GM19043 (cell line): ENCODE results near the gene PDSS2.
"Not testable (repeated sequence)": the region's sequence is repeated elsewhere in the genome, so short reads cannot be mapped to it uniquely, and the experiment has no call there.

Experiments used
- ATAC-seq: cut with Tn5 transposase; IDR thresholded peaks from one replicate; pipeline ENCODE4 v1.9.1; 2021; ENCODE audit warnings: low read depth; ENCODE audit not compliant: unreplicated experiment

Gene PDSS2

DNA sequence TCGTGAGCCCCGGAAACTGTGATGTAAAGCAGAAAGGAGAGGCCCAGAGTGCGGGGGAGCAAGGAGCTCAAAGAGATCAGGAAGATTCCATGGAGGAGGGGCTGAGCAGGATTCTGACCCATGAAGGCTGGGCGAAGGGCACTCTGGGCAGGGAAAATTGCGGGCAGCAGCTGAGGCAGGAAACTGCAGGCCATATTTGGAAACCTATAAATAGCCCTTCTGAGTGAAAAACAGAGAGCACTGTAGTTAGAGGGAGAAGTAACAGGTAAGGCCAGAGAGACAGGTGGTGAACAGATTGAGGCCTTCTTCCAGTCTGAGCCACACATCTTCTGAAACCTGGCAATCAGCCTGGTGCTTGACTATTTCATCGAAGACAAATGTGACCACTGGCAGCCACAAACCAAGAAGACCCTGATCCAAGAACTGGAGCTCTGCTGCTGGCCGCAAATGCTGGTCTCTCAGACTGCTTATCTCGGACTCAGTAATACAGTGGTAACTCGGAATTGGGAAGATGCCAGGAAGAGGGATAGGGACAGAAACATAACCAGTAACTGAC is 329.9 kb downstream of the PDSS2 start:
- ATAC-seq = no peak

DNA sequence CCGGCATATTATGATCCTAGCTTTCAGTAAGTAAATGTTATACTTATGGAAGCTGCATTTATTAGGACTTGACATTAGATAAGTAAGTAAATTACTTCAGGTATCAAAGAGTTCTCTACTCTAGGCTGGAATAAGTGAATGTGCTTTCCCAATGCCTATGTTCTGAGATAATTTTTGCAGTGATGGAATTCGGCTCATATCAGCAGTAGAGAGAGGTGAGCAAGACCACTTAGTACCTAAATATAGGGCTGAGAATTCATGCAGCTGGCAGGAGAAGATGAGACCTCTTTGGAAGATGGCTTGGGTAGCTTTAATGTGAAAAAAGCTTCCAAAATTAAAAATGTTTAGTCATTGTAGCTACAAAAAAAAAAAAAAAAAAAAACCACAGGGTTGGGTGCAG is 330.8 kb downstream of the PDSS2 start:
- no peak for ATAC-seq

DNA sequence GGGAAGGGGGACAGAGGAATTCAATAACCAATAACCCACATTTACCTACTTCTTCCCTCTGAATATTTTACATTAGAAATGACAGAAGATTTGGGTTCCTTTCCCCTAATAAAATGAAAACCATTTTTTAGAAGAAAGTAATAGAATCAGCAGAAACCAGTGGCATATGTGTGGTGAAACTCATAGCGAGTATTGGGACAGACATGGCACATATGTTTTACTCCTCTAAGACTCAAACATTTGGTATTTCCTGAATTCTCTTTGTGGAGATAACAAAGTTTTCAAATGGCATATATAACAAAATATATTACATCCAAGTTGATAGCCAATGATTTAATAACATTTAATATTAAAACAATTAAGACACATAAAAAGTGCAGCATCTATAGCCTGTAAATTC is 331.2 kb downstream of the PDSS2 start:
- ATAC-seq = no peak

DNA sequence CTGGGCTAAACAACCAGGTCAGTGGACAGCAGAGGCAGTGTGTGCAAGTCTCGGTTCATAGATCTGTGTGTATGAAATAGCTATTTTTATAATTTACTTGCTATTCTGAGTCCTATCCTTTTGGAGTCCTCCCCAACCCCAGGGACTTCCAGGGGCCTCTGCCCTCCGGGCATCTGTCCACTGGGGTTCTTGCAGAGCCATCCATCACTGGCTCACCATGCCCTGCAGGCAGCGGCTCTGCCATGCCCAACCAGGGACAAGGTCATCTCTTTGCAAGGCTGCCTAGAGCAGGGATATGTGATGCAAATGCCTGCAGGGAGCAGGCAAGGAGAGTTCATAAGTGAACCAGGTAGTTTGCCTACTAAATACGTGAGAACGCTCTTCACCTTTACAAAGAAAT is 333.6 kb downstream of the PDSS2 start:
- ATAC-seq = no peak

DNA sequence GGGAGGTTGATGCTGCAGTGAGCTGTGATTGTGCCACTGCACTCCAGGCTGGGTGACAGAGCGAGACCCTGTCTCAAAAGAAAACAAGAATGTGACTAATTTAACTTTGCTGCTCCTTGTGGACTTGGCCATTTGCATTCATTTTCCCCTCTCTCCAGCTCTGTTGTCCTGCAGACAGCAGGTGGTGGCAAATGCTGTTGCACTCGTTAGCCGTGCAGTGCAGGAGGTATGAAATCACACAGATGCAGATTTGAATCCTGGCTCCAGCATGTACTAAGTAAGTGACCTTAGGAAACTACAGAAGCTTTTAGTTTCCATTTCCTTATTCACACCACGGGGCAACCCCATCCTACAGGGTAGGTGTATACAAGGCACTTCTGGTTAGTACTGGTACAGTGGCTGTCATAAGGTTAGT is 334.4 kb downstream of the PDSS2 start:
- peak; percentile 83 for ATAC-seq

DNA sequence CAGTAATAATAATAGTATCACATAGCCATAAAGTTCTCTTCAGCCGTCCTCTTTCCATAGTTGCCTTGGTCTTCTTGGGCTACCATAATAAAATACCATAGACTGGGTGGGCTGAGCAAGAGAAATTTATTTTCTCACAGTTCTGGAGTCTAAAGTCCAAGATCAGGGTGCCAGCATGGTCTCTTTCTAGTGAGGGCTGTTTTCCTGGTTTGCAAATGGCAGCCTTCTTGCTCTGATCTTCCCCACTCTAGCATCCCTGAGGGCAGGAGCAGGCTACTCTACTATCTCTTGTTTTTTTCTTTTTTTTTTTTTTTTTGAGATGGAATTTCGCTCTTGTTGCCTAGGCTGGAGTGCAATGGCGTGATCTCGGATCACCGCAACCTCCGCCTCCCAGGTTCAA is 335.9 kb downstream of the PDSS2 start:
- no peak for ATAC-seq

DNA sequence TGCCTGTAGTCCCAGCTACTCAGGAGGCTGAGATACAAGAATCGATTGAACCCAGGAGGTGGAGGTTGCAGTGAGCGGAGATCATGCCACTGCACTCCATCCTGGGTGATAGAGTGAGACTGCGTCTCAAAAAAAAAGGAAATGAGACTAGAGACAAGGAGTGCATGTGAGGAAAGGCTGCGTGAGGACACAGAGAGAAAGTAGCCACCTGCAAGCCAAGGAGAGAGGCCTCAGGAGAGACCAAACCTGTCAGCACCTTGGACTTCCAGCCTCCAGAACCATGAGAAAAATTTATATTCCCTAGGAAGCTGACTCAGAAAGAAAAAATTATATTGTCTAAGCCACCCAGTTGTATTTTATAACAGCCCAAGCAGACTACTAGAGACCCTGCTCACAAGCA is 336.6 kb downstream of the PDSS2 start:
- no peak for ATAC-seq

DNA sequence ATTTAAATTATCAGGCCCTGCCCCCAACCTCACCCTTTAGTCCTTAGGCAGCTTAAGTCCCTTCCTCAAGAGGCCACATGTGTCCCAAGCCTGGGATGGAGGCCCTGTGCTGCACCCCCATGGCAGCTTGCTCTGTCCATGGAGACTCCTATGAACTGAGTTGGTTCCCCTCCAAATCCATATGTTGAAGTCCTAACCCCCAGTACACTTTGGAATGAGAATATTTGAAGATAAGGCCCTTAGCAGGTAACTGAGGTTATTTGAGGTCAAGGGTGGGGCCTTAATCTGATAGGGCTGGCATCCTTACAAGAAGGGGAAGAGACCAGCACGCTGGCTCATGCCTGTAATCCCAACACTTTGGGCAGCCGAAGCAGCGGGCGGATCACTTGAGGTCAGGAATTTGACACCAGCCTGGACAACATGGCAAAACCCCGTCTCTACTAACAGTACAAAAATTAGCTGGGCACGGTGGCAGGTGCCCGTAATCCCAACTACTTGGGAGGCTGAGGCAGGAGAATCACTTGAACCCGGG is 337.3 kb downstream of the PDSS2 start:
- ATAC-seq = no peak

DNA sequence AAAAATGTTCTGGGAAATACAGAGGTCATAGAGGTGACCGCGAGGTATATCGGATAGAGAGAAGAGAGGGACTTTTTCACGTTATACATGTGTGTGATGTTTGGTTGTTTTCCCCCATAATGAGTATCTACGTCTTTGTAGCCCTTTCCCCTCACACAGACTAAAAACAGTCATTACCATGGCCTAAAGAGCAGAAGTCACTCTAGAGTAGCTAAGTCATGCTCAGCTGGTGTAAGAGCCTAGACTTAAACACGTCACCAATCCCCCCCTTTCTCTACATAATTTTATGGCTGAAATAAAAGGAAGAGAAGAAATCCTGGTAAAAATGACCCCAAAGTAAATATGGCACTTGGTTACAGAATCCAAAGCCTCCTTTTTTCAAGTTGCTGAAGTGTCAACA is 338.1 kb downstream of the PDSS2 start:
- no peak for ATAC-seq

DNA sequence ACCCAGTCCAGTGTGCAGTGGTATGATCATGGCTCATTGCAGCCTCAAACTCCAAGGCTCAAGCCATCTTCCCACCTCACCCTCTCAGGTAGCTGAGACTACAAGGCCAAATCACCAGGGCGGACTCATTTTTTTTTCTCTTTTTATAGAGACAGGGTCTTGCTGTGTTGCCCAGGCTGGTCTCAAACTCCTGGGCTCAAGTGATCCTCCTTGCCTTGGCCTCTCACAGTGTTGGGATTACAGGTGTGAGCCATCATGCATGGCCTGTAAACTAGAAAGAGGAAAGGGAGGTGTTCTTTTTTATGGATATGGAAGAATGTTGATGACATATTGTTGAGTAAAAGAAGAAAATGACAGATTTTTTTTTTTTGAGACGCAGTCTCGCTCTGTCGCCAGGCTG is 339.0 kb downstream of the PDSS2 start:
- ATAC-seq = no peak

DNA sequence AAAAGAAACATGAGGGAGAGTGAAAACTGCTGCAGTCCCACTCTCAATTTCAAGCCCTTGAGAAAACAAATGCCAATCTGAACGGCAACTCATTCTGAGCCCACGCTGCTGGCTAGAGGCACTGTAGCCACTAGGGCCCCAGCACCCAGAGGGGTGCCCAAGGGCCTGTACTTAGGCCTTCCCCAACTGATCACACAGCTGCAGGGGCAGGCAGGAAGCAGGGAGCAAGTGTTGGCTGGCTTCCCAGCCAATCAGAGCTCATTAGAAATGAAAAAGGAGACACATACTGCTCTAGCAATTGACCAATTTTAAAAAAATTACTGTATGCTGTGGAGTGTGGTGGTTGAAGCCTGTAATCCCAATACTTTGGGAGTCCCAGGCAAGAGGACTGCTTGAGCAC is 340.4 kb downstream of the PDSS2 start:
- no peak for ATAC-seq

DNA sequence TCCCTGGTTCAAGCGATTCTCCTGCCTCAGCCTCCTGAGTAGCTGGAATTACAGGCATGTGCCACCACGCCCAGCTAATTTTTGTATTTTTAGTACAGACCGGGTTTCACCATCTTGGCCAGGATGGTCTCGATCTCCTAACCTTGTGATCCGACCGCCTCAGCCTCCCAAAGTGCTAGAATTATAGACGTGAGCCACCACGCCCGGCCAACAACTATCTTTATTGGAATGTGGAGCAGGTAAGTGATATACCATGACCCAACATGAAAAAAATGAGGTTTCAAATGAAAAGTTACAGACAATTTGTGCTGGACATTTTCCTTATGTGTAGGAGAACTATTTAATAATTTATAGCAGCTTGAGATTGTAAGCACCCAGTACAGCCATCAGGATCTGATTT is 340.8 kb downstream of the PDSS2 start:
- ATAC-seq = not testable (repeated sequence)

DNA sequence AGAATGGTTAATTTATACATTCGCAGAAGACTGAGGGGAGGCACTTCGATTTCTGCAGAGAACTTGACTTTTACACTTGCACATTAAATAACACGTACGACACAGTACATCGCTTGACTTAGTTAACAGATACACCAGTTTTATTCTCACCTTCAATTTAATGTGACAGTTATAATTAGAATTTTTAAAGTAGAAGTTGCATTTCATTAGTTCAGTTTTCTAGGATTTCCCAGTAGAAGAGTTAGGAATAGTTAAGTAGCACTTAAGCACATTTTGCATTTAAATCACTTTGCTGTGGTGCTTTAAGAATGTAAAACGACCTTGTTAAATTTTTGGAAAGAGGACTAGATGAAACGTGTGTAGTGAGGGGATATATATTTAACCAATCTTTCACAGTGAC is 342.4 kb downstream of the PDSS2 start:
- no peak for ATAC-seq

DNA sequence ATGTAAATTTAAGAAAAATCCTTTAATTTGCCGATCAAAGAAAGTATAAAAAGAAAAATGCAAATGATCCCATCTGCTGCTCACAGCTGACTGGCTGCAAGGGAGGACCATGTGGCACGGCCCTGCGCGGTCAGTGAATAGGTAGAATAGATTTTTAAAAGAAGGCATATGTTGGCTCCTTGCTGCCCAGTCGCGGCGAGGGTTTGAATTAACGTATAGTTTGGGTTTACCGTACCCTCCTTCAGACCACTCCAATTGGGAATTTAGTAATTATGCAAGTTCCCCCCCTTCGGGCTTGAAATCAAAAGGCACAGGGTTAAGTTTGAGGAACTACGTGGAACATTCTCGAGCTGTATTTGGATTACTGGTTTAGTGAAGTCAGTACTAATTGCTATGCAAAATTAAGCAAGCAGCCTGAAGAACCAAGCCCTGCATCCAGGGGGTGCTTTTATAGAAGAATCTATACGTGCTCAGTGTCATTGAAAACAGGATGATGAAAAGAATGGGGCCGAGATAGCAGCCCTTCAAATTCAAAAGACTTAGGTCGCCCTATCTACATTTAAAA is 343.0 kb downstream of the PDSS2 start:
- ATAC-seq = no peak

DNA sequence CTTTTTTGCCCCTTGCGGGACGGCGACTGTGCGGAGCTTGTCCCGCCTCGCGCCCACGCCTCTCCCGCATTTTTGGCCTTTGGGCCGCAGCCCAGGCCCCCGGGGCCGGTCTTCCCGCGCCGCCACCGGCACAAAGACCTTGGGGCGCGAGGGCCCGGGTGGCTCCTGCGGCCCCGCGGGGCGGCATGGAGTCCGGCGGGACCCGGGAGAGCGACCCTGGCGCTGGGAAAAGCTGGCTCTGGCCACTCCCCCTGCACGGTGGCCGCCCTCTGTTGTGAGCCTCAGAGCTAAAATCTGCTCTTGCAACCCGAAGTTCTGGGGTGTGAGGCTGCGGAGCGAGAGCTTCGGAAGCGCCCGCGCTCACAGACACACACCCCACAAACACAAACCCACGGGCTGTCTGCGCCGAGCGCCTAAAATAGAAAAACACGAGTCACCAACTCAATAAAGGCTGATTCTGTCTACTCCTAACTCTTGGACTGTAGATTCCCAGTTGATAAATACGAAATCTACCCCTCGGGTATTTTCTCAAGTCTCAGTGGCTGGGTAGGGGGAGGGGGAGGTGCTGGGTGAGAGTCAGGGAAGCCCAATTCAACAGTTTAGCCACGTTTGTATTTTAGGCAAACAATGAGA is 343.6 kb downstream of the PDSS2 start:
- ATAC-seq = no peak

DNA sequence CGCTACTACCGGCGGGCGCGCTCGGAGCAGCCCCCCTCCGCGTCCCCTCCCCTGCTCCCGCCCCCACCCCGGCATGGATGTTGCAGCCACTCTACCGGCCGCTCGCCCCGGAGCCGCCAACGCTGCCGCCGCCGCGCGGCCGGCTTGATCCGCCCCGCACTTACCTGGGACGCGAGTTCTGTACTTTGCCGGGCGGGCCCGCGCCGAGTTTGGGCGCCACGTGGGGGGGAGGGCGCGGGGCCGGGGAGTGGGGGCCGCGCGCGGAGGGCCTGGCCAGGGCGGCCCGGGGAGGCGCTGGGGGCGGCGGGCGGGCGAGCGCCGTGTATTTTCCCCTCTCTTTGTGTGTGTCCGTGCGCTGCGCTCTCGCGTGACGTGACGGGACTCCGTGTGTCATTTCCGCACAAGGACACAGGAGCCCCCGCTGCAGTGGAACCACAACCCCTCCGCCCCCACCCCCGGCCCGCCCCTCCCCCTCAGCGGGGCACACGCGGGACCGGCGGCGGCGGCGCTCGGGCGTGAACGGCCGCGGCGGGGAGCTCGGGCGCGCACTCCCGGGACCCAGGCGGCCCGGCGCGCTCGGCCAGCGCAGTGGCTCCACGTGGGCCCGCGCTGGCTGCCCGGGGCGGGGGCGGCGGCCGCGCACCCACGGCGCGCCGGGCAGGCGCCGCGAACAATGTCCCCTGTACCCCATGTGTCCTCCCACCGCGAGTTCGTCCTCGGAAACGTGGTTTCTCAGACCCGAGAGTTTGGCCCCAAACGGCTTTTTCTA is 344.3 kb downstream of the PDSS2 start, which contains the start of gene BEND3:
TSS of gene BEND3 (minus strand) at position 590 of the 769 bp plus-strand sequence. CDS start 16,230 bp downstream, outside the sequence.
- ATAC-seq = peak; percentile 3

DNA sequence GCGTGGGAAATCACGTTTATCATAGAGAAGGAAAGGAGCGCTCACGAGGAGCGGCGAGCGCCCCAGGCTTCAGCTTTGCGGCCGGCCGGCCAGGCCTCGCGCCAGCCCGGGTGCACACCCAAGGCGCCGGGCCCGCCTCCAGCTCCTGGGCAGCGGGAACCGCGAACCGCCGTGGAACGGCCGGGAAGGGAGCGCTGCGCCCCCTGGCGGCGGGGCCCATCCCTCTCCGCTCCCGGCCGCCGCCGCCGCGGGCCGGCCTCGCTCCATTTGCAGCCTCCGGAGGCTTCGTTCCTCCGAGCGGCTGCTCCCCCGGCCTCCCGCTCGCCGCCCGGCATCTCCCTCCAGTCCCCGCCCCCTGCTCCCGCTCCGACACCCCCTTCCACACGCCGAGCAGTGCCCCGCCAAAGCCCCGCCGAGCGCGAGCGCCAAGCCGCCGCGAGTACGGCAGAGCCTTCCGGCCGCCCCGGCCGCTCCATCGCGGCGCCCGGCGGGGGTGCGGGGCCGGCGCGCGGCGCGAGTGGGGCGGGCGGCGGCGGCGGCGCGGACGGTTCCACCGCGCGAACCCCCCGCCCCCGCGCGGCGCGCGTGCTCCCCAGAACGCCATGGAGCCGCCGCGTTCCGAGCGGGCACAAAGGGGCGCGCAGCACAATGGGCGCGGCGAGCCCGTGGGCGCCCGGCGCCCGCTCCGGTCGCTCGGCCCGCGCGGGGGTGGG is 345.0 kb downstream of the PDSS2 start:
- ATAC-seq = peak; percentile 58

DNA sequence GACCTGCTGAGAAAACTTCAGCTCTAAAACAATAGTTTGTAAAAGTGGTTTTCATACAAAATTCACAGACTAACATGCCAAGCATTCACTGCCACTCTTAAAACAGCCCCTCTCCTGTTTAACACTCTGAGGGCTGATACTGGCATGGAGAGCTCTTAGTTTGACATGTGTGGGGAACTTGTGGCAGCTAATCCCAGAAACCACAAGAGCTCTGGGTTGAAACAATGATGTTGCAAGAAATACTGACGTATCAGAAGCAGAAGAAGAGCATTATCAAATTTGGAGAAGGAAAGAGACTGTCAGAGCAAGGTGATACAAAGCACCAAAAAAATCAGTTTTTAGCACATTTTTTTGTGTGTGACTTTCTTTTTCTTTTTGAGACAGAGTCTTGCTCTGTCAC is 349.2 kb downstream of the PDSS2 start:
- no peak for ATAC-seq

DNA sequence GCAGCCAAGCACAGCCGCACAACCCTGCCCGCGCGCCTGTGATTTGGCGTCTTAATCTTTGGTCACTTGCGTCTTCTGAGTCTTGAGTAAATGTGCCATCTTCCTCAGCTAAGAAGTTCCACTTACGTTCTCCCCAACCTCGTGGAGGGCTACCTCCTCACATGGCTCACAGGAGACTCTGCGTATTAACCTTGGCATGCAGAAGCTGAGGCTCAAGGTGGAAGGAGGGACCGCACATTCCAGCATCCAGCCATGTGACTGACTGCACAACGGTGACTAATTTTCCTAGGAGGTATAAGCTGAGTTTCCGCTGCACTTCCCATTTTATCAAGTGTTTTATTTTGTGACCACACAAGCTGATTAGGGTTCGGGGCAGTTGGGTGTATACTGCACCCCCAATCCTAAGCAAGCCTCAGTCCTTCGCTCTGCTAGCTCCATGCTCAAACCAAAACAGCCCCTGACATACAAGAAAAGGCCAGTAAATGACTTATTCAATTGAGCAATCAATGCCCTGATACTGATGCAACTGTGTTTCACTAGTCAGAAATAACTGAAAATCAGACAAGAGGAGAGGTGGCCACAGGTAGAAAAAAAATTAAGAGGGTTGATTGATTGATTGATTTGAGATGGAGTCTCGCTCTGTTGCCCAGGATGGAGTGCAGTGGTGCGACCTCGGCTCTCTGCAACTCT is 351.0 kb downstream of the PDSS2 start:
- no peak for ATAC-seq

DNA sequence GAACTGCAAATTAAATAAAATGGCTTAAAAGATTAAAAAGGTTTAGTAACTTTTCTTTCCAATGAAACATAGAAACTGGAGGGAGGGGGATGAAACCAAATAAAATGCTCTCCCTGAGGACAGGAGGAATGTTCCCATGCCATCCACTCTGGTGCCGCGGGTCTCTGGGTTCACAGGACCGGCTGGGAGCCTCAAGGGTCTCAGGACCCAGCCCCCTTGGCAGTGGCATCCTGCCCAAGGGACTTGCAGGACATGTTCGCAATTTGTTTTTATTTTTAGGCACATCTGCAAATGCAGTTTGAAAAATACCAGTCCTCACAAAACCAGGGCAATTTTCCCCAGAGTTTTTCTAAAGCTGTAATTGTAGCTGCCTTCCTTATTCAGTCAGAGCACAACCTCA is 351.6 kb downstream of the PDSS2 start:
- no peak for ATAC-seq
